Panc1 (cell line): ENCODE data around the gene RXRG.

Experiments used
- CTCF ChIP-seq: fragments of 450-650 bp; IDR thresholded peaks from 2 replicates; pipeline ENCODE4 v1.5.1; 2017; ENCODE audit warnings: mild to moderate bottlenecking
- POLR2AphosphoS5 ChIP-seq: IDR thresholded peaks from 2 replicates; pipeline ENCODE4 v1.6.1; 2012; ENCODE audit warnings: mild to moderate bottlenecking, low read depth, low read length, moderate library complexity

GRCh38 chr1:165376041-165376810, 68.7 kb downstream of the RXRG start:
- no peak for TF ChIP-seq CTCF
- no peak for TF ChIP-seq POLR2AphosphoS5
